Activated naive CD4-positive, alpha-beta T cell treated with anti-CD3 and anti-CD28 coated beads, Interleukin-2, amount 50 U/mL, for 72 hours (primary cell): Measurements from ENCODE around the gene MAST4. TPM values are rescaled to one million over a fixed set of nuclear protein-coding genes. Genes with fewer than 3 reads are reported as not detected.

Experiments used
- ATAC-seq, 2 donors: fragments of 150-1000 bp; cut with Tn5 transposase; 2 replicates each; pipeline ENCODE4 v1.10.0; 2021; ENCODE audit warnings: mild to moderate bottlenecking in 2 of 2, moderate library complexity in 2 of 2
- DNase-seq, 2 donors: peaks; one replicate each; pipeline ENCODE4 v3.0.0; 2021 to 2022; ENCODE audit warnings: low spot score in 2 of 2
- H3K27ac Mint-ChIP-seq, 2 donors: one replicate each; pipeline ENCODE4 v1.8.0; 2022; ENCODE audit warnings: mild to moderate bottlenecking in 2 of 2, mixed read lengths in 2 of 2
- H3K36me3 Mint-ChIP-seq, 2 donors: one replicate each; pipeline ENCODE4 v1.8.0; 2022; ENCODE audit warnings: mixed read lengths in 2 of 2
- H3K9me3 Mint-ChIP-seq, 2 donors: one replicate each; pipeline ENCODE4 v1.8.0; 2022; ENCODE audit warnings: mixed read lengths in 2 of 2
- total RNA-seq, 2 donors: library from RNA; stranded (reverse); gene quantifications; one replicate each; pipeline ENCODE4 v1.2.3, GENCODE V29; 2022

Gene MAST4
- total RNA-seq, 2 donors from 2014 or later = 29.5 to 41.7 TPM

DNA sequence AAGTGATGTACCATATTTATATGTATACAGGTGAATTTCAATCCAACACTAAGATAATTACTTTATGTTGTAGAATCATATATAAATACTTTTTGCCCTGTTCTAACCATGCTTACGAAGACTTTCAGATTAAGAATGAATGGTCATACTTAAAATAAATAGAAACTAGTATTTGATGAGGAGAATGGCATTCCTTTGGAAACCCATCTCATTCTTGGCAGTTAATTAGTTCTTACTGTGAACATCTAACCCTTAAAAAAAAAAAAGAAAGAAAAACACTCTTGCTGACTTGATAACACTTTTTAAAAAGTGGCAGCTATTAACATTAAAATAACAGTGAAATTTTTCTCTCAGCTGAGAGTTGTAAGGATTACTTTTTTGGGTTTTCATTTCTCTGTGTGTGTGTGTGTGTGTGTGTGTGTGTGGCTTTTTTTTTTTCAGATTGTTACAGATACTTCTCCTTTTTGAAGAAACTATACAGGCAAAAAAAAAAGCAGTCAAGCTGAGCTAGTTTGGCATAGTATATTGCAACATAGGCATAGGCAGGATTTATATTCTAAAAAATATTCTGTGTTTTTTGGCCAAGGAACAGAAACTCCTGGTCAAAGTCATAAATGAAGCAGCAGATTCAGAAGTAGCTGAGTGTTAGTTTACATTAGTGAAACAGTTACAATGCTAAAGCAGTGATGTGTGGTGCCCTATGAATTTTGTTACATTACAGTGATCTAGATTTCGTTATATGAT lies 436.9 kb downstream of the MAST4 start:
- H3K36me3 Mint-ChIP-seq = peaks cover 0 to 9% of the 10 kb centered on the region in 2 donors
- no peaks in the 10 kb centered on the region for H3K9me3 Mint-ChIP-seq
- peak overlapping the region; percentile 83 to 92 for H3K27ac Mint-ChIP-seq

DNA sequence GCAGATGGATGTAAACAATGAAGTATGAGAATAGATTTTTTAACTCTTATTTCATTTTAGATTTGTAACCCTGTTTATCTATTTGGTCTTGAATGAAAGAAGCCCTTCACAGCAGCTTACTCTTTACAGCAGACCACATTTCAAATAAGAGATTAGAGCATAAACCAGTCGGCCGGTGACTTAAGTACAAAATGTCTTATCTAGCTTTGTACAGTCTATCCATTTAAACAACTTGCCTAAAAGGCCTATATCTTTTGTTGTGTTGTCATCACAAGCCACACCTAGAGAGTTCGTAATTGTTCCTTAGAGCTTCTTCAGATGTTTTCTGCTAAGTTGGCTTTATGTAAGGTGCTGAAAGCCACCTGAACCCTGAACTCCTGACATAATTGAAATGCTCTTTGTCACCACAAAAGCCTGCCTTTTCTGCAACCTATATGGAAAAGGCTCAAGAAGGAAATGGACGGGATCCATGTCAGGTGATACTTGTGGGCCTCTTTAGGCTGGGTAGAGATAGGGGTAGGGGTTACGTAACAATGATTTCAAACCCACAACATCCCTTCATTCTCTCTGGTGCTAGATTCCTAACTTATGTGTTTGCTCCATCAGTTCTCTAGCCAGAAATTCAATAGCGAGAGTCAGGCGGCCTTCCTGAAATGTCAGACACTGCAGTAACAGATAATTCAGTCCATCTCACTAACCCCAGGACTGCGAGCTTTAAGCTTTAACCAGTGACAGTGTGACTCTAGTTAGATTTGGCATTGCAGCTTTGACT lies 437.9 kb downstream of the MAST4 start:
- DNase-seq (no peak), ATAC-seq (no peak)
- no peaks in the 10 kb centered on the region for H3K9me3 Mint-ChIP-seq
- H3K36me3 Mint-ChIP-seq = no peaks in the 10 kb centered on the region
- peak overlapping the region; percentile 11 to 83 for H3K27ac Mint-ChIP-seq

More for the DNA sequence above, 436.9 kb downstream of the MAST4 start:
- no peak for DNase-seq
- ATAC-seq = no peak

DNA sequence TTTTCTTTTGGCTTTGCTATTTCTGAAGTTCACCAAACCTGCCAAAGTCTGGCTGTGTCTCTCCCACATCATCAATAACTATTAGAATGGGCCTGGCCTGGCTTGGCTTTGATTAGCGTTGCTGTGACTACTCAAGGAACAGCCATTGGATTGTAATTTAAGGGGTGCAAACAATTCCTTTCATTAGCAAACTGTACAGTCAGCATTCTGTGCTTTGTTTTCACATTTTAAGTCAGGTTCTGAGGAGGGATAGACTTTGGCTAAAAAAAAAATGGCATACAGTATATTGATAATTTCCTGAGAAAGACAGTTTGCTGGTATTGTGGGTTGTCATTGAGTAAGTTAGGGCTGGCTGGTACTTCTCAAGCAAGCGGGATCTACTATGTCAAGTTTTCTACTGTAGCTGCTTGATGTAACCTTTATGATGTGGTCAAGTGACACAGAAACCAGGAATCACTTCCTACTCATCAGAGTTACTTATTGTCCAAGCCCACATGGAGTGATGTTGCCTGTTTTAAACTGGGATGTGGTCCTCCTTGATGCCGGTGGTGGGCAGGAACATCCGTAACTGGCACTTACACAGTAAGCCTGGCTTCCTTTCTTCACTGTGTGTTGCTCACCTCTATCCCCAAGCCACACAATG lies 439.0 kb downstream of the MAST4 start:
- DNase-seq (no peak), ATAC-seq (no peak)
- Mint-ChIP-seq H3K27ac (no peak overlapping the region), H3K36me3 (no peaks in the 10 kb centered on the region), H3K9me3 (no peaks in the 10 kb centered on the region)

DNA sequence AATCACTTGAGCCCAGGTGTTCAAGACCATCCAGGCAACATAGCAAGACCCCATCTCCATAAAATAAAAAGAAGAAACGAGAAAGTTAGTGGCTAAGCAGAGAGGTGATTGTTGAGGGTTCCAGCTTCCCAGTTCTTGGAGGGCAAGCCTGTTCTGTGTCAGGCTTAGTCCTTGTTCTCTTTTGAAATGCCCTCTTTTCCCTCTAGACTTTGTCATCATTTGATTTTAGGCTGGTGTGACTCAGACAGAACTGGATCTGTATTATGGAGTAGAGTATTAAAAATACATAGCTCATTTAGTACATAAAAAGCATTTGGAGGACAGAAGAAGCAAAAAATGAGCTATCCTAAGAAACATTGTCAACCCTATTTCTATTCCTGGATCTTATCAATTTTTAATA lies 441.0 kb downstream of the MAST4 start:
- DNase-seq (no peak), ATAC-seq (no peak)
- Mint-ChIP-seq H3K27ac (no peak overlapping the region), H3K36me3 (no peaks in the 10 kb centered on the region), H3K9me3 (no peaks in the 10 kb centered on the region)

DNA sequence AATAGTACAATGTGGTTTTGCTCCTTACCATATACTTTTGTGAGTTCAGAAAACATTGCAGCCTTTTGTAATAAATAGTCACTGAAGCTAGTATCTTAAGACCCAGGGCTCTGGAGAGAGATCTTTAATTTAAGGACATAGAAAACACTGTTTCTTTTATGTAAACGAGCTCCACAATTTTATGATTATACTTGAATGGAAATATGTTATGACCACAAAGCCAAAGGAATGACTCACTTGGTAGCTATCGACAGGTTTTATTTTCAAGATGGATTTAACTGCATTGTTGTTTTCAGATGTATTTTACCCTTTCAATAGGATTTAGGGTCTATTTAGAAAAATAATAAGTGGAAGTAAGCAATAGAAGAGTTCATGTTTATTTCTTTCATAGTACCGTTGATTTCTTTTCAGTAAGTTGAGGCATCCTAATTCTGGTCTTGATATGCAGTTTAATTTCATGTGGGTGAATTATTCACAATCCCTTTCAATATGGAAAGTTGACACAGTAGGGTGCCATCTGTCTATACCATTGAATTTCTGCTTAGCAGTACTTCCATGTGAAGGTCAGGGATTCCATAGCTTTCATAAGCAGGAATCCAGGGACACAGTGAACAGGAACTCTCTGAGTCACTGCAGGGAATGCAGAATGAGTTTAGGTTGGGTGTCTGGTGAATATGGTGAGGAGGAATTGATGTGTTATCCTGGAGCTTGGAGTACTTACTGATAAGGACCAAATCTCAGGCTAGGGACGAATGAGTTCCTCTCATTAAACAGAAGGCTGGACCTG lies 442.8 kb downstream of the MAST4 start:
- Mint-ChIP-seq H3K27ac (no peak overlapping the region), H3K9me3 (no peaks in the 10 kb centered on the region), H3K36me3 (peaks cover 0 to 4% of the 10 kb centered on the region in 2 donors)
- DNase-seq = no peak
- peak in 1 of 2 donors; percentile 52 for ATAC-seq

DNA sequence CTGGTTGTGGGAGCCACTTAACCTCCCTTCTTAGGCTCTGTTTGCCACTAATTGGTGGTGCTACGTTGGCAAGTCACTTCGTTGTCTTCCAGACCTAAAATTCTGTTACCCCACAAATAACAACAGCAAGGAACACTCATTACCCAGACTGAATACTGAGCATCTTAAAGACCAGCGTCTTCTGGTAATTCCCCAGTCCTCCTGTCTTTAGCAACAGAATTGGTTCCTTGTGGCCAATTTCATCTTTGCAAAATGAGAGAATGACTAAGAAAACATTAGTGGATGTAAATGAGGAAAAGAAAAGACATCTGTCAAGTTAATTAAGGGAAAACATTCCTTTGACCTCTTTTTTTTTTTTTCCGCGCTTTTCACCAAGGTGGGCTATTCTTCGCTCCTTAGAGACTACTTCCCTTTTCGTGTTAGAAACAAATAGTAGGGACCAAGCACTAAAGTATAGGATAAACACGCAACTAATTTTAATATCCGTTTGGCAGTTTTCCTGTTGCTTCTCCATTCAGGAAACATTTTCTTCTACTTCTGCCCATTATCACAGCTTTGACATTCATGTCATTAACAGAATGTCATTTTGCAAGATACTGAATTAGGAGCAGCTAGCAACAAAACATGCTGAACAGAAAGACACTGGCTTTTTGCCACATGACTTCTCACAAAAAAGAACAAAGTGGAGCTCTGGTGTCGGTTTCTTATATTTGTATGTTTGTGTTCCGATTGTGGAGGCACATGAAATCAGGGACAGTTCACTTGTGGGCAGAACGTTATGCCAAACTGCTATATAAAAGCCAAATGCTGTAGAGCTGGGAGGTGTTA lies 446.2 kb downstream of the MAST4 start:
- ATAC-seq = no peak

DNA sequence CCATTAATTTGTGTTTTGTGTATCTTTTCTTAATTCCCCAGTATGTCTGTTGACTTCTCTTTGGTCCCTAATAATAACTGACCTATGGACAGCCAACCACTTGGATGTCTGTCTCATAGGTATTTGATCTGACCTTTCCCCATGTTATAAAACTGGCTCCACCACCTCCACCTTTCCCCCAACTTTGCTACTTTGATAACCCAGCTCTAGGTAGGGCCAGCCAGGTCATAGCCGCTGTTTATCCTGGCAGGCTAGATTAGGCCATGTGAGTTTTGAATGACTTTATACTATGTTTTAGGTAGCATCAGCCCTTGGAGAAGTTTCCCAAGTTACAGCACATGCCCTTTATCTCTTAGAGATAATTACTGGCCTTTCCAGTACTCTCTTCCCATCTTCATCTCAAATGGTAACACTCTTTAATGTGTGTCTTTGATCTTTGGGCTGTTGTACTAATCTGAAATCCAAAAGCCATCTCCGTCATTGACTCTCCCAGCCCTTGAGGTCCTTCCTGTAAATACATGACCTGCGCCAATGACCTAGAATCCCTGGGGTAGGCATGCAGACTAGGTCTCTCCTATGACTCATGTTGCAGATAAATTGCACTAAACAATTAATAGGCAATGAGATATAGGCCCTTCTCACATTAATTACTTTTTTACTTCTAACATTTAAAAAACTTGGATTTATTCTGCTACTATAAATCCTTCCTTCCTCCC lies 447.8 kb downstream of the MAST4 start:
- no peak for ATAC-seq
- H3K27ac Mint-ChIP-seq = no peak overlapping the region
- peaks cover 0 to 4% of the 10 kb centered on the region in 2 donors for H3K36me3 Mint-ChIP-seq
- DNase-seq = no peak
- H3K9me3 Mint-ChIP-seq = no peaks in the 10 kb centered on the region

More for the DNA sequence above, 446.2 kb downstream of the MAST4 start:
- Mint-ChIP-seq H3K36me3 (peaks cover 0 to 4% of the 10 kb centered on the region in 2 donors), H3K27ac (no peak overlapping the region), H3K9me3 (no peaks in the 10 kb centered on the region)
- no peak for DNase-seq

DNA sequence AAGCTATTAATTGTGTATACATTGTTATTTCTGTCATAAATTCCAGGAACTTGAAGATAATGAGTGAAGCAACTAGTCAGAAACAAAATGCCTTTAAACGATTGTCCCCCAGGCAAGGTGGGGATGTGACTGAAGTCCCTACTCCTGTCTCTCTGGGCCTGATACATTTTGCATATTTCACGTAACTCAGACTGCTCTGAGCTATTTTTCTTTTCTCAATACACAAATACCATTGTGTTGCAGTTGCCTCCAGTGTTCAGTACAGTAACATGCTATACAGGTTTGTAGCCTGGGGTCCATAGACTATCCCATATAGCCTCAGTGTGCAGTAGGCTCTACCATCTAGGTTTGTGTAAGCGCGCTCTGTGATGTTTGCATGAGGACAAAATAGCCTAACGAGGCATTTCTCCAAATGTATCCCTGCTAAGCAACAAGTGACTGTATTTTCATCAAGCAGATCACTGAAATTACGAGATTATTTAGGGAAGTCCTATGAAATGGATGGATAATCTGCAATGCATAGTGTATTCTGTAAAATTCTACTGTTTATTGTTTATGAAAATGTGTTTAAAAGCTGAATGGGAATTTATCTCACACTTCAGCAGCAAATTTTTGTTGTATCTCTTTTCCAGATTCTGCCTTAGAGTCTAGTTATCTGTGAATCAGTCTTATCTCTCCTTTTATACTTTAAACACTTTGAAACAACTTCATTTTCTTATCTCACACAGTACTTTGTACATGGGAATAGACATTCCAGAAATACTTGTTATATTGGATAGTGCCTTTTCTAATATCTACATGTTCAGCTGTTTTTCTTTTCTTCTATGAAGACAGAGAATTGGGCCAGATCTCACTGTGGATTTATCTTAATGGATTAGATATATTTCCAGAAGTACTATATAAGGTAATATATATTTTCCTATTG lies 449.9 kb downstream of the MAST4 start:
- H3K27ac Mint-ChIP-seq = no peak overlapping the region
- H3K9me3 Mint-ChIP-seq = no peaks in the 10 kb centered on the region
- no peak for ATAC-seq
- no peak for DNase-seq
- H3K36me3 Mint-ChIP-seq = peaks cover 0 to 4% of the 10 kb centered on the region in 2 donors

DNA sequence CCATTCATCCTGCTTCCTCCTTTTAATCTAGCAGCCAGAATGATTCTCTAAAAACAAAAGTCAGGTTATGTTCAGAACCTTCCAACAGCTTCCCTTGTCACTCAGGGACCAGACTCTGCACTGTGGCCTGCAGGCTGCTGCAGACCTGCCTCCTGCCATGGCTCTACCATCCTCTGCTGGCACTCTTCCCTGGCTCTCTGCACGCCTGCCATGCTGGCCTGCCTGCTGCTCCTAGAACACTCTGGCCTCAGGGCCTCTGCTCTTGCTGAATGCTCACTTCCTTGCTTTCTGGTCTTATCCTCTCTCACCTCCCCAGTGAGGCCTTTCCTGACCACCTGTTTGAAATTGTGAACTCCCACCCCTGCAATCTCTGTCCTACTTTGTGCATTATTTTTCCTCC lies 451.0 kb downstream of the MAST4 start:
- Mint-ChIP-seq H3K36me3 (peaks cover 0 to 4% of the 10 kb centered on the region in 2 donors), H3K9me3 (no peaks in the 10 kb centered on the region), H3K27ac (no peak overlapping the region)
- ATAC-seq (no peak), DNase-seq (no peak)

DNA sequence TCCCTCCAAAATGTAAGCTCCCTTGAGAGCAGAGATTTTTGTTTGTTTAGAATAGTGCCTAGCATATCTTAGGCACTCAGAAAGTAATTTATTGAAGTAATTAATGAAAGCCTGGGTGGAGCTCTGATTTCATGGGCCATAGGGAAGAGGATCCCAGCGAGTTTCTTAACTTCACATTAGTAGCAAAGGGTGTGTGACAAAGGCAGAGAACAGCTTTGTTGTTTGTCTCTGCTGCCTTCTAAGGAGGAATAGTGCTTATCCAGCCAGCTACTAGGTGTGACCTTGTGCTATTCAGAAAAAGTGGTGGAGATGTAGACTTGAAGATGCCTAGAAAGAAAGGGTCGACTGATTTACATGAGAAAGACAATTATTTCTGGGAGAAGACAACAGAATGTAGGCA lies 451.4 kb downstream of the MAST4 start:
- no peak for DNase-seq
- Mint-ChIP-seq H3K36me3 (peaks cover 0 to 3% of the 10 kb centered on the region in 2 donors), H3K9me3 (no peaks in the 10 kb centered on the region), H3K27ac (no peak overlapping the region)
- no peak for ATAC-seq

DNA sequence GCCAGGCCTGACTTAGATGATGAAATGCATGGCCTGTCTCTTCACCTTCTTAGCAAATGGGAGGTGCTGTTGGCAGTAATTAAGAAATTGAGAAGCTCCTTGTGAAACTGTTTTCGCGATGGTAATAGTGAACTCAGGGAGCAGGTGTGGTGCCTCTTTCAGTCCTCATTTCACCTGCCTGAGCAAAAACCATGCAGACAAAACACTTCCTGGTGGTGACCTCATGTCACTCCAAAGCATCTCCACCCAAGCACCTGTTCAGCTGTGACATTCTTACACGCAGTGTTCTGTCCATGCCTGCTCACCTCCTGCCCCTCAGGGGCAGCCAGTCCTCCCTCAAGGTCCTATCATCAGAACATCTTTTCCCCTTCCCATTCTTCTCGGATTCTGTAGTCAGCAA lies 453.9 kb downstream of the MAST4 start:
- no peaks in the 10 kb centered on the region for H3K9me3 Mint-ChIP-seq
- ATAC-seq = no peak
- no peak for DNase-seq
- H3K27ac Mint-ChIP-seq = peak overlapping the region; percentile 0 to 19
- H3K36me3 Mint-ChIP-seq = peaks cover 0 to 5% of the 10 kb centered on the region in 2 donors

DNA sequence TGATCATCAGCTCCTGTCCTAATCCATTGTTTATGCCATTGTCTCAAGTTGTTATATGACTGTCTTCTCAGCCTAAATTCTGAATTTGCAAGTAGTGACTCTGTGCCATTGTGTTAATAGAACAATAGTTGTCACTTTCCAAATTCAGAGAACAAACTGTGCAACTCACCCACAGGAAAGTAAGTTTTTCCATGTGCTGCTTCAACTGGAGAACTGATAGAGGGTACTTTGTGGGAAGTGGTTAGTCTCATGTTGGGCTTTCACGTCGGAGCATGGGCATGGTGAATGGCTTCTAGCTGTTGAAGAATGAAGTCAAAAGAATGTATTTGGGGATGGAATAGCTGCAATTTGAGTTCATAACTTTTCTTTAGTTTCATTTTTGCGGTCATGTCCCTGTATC lies 454.4 kb downstream of the MAST4 start:
- ATAC-seq = peak in 1 of 2 donors; percentile 44
- peak overlapping the region in 1 of 2 donors; percentile 19 for H3K27ac Mint-ChIP-seq
- H3K9me3 Mint-ChIP-seq = no peaks in the 10 kb centered on the region
- no peak for DNase-seq
- H3K36me3 Mint-ChIP-seq = peaks cover 0 to 10% of the 10 kb centered on the region in 2 donors

DNA sequence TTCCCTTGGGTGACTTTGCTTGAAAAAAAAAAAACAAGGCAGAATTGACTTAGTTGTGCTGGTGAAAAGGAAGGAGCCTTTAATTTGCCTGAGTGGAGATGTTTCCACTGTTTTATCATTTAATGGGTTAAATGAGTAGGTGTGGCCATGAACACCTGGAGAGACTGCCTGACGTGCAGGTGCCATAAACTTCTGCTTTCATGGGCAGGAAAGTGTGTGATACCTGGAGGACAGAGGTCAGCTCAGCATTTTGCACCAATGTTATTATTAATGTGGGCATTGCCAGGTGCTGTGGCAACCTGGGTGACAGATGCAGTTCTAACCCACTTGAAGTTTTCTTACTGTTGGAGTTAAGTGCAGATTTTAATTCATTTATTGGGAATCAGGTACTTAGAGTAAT lies 455.0 kb downstream of the MAST4 start:
- no peak for ATAC-seq
- no peak for DNase-seq
- Mint-ChIP-seq H3K9me3 (no peaks in the 10 kb centered on the region), H3K36me3 (peaks cover 0 to 10% of the 10 kb centered on the region in 2 donors), H3K27ac (peak overlapping the region in 1 of 2 donors; percentile 19)

DNA sequence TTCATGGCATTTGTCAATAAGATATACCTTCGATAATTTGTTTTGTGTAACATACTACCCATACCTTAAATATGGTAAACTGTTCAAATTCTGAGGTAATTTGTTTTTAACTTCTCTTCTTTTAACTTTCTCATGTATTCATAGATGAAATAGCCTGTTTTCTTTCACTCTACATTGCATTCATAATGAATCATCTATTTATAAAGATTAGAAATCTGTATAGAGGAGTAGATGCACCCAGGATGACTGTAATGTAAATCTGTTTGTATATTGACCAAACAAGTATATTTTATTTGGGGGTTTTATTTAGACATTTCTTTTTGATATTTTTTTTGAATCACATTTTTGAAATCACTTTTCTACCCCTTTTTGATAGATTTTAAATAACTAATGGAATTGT lies 455.8 kb downstream of the MAST4 start:
- no peak for ATAC-seq
- no peak overlapping the region for H3K27ac Mint-ChIP-seq
- peaks cover 0 to 10% of the 10 kb centered on the region in 2 donors for H3K36me3 Mint-ChIP-seq
- DNase-seq = no peak
- H3K9me3 Mint-ChIP-seq = no peaks in the 10 kb centered on the region
